Hematopoietic multipotent progenitor cell treated with erythropoietin and hydrocortisone succinate and interleukin-3 and kit ligand, for 15 days (in vitro differentiated cells): ENCODE measurements around the gene CAPZA1.

Experiments used
- DNase-seq: peaks from one replicate; pipeline ENCODE4 v3.0.0-alpha.2; 2015; ENCODE audit warnings: low spot score

Gene CAPZA1

DNA sequence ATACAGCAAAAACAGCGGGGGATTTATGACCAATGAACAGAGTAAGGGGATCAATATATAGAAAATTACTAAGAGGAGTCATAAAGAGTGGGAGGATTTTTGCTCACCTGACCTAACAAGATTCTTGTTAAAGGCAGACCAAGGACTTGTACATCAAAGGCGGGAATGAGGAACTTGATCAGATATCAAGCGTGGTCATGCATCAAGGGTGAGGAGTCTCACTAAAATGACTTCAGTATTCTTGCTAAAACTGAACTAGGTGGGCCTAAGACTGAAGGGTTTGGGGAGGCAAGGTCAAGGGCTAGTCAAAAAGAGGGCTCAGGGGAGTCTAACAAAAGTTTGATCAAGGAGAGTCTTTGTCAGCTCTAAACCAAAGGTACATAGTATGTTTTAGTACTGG, 56.9 kb downstream of the CAPZA1 start:
- no peak for DNase-seq

DNA sequence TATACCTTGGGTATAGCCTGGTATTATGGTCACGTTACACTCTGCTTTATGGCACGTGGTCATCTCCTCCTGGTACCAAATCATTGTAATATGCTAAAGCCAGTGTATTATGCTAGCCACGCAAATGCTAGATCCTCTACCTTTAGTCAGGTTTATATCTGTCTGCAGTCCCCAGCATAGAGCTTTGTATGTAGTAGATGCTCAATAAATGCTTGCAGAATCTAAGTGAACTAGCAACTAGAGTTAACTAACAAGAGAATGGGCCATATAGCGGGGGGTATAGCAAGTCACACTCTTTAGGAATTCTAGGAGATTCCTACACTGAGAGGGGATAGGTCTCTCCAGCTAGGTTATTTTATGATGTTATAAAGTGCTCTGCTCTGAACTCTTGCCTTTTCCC, 57.9 kb downstream of the CAPZA1 start:
- DNase-seq: no peak

DNA sequence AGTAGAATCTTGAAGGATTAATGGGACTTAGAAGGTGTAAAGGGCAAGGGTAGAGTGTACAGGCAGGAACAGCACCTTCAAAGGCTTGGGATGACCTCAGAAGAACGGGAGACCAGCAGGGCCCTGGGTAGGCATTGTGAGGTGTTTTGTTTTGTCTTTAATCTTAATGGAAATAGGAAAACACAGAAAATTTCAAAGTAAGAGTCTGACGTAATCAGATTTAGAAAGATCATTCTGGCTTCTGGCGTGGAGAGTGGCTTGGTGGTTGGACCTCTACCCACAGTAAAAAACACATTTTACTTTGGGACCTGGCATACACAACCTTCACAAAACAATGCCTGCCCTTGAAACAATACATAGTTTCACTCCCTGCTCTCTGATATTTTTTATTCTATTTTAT, 59.0 kb downstream of the CAPZA1 start:
- no peak for DNase-seq

DNA sequence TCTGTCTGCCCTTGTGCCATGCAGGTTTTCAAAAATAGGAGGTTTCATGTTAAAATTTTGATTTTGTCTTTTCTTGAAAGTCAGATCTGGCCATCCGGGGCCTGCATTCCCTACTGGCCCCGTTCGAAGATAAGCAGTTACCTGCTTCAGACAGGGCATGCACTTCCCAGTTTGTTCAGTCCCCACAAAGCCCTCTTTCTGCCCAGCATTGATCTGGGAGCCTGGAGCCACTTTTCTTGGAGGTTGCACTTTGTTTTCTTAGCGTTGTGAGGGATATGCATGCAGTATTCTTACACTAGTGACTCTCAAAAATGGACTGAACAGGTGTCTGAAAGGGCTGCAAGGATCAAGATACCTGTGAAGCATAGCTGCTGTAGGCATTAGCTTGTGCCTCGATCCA, 66.3 kb downstream of the CAPZA1 start:
- no peak for DNase-seq

DNA sequence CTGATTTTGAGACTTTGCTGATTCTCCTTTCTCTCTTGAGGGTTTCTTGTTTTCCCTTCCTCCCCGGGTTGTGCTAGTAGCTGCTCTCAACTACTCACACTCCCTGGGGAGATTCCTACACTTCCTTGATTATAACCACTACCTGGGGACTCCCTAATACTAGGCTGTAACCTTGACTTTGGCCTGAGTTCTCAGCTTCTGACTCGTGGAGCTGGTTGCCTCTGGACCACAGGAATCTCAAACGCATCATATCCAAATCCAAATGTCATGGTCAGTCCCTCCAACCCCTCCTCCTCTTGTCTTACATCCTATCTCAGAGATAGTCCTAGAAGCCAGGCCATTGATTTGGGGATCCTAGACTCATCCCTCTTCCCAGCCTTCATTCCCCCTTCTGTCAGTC, 66.8 kb downstream of the CAPZA1 start:
- DNase-seq: no peak

DNA sequence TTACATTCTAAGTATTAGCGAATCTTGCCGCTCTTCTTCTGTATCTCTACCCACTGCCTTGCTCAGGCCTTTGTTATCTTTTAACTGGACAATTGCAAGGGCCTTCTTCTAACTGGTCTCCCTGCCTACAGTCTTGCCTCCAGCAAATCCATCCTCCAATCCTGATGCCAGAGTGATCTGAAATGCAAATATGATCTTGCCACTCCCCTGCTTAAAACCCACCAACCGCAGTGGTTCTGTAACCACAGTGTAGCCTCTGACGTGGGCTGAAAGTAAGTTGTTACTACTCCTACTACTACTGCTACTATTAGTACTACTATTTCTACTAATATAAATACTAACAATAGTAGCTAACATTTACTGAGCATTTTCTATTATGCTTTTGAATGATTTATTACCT, 67.2 kb downstream of the CAPZA1 start:
- no peak for DNase-seq

DNA sequence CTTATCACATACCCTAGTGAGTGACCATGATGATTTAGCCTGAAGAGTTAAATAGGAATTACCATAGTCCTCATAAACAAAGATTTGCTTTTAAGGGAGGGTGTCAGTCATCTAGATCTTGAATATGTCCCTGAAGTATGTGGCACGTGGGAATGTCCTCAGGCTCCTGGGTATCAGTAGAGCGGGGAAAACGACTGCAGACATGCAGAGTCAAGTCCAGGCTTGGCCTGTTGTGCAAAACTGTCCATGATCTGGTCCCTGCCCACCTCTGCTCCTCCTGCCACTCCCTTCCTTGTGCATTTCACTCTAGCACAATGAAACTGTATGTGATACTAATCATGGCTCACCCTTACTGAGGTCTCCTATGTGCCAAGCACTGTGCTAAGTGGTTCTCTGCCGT, 67.7 kb downstream of the CAPZA1 start:
- no peak for DNase-seq

DNA sequence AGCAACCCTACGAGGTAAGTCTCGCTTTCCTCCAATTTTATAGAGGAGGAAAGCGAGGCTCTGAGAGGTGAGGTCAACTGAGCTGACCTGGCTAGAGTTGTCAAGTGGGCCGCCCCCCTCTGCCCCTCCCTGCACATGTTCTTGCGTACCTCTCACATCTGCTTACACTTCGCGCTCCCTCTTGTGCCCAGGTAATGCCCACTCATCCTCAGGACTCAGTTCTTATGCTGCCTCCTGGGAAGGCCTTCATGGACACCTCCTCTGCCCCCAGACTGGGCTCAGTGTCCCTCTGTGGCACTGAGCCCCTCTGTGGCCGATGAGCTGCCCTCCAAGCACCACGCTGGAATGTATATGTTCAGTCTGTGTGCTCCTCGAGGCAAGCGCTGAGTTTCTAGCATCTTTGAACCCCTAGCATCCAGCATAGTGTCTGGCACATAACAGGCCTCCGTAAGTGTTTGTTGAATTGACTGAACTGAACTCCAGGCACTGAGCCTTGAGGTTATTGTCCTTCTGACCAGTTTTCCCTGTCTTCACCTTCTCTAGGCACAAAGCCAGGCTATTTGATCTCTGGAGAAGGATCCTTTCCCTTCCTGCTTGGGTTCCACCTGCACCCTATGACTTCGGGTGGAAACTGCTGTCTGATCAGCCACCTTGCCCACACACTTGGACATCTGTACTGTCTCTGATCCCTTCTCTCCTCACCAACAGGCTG, 68.3 kb downstream of the CAPZA1 start:
- DNase-seq: no peak

DNA sequence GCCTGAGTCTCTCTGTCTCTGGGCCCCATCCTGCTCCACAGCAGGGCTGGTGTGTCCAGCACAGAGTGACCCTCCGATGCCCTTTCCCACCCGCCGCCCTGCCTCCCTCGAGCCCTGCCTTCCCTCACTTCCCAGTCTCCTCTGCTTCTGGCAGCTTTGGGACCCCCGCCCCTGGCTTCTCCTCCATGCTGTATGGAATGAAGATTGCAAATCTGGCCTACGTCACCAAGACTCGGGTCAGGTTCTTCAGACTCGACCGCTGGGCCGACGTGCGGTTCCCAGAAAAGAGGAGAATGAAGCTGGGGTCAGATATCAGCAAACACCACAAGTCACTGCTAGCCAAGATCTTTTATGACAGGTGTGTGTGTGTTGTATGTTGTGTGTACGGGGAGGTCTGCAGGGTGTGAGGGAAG, 69.2 kb downstream of the CAPZA1 start:
- no peak for DNase-seq

DNA sequence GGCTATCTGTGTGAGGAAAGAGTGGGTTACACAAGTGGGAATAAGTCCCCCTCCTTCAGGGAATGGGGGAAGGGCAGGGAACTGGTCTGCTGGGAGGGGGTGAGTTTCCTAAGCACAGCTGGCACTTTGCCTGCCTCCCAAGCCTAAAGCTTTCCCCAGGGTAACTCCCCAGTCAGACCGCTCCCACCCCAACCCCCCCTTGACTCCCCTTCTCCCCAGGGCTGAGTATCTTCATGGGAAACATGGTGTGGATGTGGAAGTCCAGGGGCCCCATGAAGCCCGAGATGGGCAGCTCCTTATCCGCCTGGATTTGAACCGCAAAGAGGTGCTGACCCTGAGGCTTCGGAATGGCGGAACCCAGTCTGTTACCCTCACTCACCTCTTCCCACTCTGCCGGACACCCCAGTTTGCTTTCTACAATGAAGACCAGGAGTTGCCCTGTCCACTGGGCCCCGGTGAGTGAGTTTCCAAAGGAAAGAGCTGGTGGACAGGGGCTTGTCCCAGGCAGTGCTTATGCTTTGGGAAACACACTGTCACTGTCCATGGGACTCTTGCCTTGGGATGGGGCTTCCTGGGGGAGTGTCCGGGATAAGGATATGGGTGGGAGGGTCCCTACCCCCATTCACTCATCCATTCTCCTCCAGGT, 69.7 kb downstream of the CAPZA1 start:
- no peak for DNase-seq

DNA sequence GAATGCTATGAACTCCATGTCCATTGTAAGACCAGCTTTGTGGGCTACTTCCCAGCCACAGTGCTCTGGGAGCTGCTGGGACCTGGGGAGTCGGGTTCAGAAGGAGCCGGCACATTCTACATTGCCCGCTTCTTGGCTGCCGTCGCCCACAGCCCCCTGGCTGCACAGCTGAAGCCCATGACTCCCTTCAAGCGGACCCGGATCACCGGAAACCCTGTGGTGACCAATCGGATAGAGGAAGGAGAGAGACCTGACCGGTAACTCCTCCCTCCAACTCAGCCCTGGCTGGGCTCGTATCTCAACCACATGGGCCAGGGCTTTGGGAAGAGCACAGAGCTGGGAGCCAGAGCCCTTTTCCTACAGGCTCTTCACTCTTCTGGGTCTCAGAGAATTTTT, 70.2 kb downstream of the CAPZA1 start:
- DNase-seq: no peak

DNA sequence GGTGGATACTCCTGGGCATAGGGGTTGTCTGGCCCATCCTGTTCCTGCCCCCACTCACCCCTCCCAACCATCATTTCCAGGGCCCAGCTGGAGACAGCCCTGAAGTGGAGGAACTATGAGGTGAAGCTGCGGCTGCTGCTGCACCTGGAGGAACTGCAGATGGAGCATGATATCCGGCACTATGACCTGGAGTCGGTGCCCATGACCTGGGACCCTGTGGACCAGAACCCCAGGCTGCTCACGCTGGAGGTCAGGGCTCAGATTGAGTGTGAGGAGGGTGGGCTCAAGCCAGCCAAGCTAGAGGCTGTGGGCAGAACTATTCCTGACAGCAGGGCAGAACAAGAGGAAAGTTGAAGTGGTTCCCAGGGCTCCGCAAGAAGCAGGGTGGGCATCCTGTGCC, 73.0 kb downstream of the CAPZA1 start:
- DNase-seq: no peak

DNA sequence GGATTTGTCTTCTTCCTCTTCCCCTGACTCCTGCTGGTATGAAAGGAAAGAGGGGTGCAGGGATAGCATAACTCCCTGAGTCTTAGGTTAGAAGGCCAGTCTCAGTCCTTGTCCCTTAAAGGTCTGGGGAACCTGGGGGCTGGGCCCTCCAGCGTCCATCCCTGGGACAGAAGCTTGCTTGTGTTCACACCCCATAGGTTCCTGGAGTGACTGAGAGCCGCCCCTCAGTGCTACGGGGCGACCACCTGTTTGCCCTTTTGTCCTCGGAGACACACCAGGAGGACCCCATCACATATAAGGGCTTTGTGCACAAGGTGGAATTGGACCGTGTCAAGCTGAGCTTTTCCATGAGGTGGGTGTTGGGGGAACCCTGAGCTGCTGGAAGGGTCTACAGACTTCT, 74.2 kb downstream of the CAPZA1 start:
- no peak for DNase-seq

DNA sequence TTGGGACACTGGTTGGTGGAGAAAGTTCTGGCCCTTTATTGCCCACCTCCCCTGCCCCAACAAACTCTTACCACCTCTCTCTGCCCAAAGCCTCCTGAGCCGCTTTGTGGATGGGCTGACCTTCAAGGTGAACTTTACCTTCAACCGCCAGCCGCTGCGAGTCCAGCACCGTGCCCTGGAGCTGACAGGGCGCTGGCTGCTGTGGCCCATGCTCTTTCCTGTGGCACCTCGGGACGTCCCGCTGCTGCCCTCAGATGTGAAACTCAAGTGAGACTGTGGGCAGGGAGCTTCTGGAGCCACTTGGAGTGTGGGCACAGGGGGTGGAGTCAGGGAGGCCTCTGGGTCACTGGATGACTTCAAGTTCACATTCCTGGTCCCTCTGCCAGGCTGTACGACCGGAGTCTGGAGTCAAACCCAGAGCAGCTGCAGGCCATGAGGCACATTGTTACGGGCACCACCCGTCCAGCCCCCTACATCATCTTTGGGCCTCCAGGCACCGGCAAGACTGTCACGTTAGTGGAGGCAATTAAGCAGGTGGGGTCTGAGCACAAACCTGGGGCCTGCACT, 74.8 kb downstream of the CAPZA1 start:
- DNase-seq: no peak

DNA sequence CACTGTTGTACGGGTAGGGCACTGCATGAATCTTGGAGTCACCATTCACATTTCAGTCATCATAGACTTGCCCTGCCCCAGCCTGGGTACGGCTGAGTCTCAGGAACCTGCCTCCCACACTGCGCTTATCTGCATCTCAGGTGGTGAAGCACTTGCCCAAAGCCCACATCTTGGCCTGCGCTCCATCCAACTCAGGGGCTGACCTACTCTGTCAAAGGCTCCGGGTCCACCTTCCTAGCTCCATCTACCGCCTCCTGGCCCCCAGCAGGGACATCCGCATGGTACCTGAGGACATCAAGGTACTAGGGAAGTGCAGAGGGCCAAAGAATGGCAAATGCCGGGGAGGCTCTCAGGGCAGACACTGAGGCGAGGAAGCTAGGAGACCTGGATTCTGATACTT, 75.6 kb downstream of the CAPZA1 start:
- DNase-seq: no peak

DNA sequence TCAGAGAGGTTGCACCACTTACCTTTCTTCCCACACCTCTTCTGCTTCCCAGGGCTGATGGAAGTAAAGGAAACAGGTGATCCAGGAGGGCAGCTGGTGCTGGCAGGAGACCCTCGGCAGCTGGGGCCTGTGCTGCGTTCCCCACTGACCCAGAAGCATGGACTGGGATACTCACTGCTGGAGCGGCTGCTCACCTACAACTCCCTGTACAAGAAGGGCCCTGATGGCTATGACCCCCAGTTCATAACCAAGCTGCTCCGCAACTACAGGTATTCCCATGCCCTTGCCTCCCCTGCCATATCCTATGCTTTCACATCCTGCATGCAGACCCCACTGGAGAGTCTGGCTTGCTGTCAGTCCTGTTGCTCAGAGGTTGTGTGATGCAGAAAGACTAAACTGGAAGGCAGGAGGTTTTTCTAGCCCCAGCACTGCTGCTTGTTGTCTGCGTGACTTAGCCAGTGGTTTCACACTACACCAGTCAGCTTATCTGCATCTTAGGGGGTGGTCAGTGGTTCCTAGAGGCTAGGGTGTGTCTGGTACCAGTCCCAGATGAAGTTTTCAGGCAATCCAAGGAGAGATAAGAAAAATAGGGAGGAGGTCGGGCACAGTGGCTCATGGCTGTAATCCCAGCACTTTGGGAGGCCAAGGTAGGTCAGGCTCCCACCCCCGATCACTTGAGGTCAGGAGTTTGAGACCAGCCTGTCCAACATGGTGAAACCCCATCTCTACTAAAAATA, 77.1 kb downstream of the CAPZA1 start:
- no peak for DNase-seq

DNA sequence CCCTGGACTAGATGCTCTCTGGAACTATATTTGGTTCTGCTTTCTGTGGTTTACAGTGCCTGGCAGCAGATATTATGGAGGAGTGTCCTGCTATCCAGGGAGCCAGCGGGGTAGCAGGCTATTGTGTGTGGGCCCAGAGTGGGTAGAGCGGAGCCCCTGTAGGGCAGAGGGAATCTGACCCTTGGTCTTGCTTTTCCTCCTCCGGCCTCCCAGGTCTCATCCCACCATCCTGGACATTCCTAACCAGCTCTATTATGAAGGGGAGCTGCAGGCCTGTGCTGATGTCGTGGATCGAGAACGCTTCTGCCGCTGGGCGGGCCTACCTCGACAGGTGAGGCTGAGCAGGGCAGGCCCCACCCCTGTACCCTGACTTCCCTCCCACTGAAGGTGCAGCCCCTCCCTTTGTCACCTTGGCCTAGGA, 78.2 kb downstream of the CAPZA1 start:
- DNase-seq: no peak

DNA sequence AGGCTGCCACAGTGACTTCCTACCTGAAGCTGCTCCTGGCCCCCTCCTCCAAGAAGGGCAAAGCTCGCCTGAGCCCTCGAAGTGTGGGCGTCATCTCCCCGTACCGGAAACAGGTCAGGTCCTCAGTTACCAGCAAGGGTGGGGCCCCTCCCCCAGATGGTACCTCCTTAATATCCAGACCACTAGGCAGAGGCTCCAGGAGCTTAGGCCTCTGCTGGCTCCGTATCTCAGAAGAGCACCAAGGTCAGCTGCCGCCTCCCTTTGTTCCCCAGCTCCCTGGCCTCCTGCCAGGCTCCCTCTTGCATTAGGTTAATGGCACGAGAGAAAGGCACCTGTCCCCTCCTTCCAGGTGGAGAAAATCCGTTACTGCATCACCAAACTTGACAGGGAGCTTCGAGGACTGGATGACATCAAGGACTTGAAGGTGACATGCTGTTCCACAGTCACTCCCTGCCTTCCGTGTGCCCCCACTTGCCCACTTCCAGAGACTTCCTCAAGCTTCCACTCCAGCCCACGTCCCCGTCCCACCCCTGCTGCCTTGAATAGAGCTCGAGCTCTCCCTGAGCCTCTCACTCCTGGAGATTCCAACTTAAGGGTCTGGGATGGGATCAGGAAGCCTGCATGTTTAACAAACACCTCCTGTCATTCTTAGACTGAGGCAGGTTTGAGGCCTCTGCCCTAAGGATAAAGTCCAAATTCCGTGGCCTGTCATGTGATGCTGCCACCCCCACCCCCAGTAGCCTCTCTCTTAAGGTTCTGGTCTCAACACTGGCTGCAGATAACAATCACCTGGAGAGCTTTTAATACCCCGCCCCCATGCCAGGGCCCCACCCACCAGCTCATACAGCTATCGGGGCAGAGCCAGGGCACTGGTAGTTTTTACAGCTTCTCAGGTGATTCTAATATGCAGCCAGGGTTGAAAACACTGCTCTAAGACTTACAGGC, 79.0 kb downstream of the CAPZA1 start:
- peak; percentile 72 for DNase-seq

DNA sequence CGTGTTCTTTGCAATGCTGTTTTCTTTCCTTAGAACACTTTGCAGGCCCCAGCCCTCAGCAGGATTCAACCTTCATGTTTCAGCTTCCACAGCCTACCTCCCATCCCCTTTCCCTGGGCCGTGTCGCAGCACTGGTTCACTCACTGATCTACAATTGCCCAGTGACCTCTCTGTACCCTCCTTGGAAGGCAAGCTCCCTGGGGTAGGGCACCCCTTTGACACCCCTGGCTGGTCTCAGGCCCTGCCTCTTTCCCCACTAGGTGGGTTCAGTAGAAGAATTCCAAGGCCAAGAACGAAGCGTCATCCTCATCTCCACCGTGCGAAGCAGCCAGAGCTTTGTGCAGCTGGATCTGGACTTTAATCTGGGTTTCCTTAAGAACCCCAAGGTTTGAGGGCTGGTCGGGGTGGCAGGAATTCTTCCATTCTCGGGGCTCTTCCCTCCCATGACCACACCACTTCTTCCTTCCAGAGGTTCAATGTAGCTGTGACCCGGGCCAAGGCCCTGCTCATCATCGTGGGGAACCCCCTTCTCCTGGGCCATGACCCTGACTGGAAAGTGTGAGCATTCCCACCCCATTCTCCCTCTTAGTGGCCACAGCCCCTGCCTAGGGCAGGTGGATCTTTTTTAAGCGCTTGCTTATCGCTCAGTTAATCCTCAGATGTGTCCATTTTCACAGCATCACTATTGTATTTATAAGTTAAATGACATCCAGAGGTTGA, 80.0 kb downstream of the CAPZA1 start:
- no peak for DNase-seq

DNA sequence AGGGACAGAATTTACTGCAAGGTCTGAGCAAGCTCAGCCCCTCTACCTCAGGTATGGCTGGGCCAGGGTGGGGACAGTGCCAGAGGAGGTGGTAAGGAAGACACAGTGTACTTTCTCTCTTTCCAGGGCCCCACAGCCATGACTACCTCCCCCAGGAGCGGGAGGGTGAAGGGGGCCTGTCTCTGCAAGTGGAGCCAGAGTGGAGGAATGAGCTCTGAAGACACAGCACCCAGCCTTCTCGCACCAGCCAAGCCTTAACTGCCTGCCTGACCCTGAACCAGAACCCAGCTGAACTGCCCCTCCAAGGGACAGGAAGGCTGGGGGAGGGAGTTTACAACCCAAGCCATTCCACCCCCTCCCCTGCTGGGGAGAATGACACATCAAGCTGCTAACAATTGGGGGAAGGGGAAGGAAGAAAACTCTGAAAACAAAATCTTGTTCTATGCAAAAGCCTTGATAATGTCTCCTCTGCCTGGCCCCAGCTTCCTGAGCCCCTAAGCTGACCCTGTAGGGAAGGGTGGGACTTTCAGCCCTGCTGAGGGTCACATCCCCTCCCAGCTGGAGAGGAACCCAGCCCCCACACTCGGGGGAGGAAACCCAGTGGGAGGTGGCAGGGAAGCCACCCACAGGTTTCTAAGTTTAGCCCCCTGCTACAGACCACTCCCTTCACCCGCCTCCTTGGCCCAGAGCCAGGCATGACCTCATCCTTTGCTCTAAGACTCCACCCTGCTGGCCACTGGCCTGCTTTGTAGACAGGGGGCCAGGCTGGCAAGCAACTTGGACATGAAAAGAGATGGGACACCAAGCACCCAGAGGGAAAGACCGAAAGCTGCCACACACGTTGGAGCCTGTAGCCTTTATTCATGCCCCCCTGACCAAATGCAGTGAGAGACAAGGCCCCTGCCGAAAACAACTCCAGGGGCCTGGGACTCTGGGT, 80.9 kb downstream of the CAPZA1 start:
- DNase-seq: peak; percentile 88
